Hepatocyte (in vitro differentiated cells): ENCODE results near the gene CENPU. TPM values are rescaled to one million over a fixed set of nuclear protein-coding genes. Genes with fewer than 3 reads are reported as not detected.

ENCODE experiments used
- DNase-seq: peaks from one replicate; pipeline ENCODE4 v3.0.0-alpha.2; 2016; ENCODE audit warnings: low spot score
- H2AFZ ChIP-seq: fragments of 200-600 bp; sonication (generic); 2 replicates; pipeline ENCODE4 v1.6.0; 2016; ENCODE audit warnings: antibody characterized with exemption, mild to moderate bottlenecking
- H3K27ac ChIP-seq: fragments of 200-600 bp; sonication (generic); 2 replicates; pipeline ENCODE4 v1.5.1; 2016; ENCODE audit warnings: mild to moderate bottlenecking
- H3K27me3 ChIP-seq: fragments of 200-600 bp; sonication (generic); 2 replicates; pipeline ENCODE4 v1.6.1; 2016
- H3K36me3 ChIP-seq: fragments of 200-600 bp; sonication (generic); replicated peaks from 2 replicates; pipeline ENCODE4 v1.5.1; 2016; ENCODE audit warnings: low read depth; ENCODE audit not compliant: insufficient read depth
- H3K4me1 ChIP-seq: fragments of 200-600 bp; sonication (generic); 2 replicates; pipeline ENCODE4 v1.5.1; 2016; ENCODE audit warnings: mild to moderate bottlenecking, moderate library complexity; ENCODE audit not compliant: insufficient read depth
- H3K4me2 ChIP-seq: fragments of 200-600 bp; sonication (generic); 2 replicates; pipeline ENCODE4 v1.6.0; 2016
- H3K4me3 ChIP-seq: fragments of 200-600 bp; sonication (generic); 2 replicates; pipeline ENCODE4 v1.5.1; 2016; ENCODE audit warnings: mild to moderate bottlenecking
- H3K79me2 ChIP-seq: fragments of 200-600 bp; sonication (generic); 2 replicates; pipeline ENCODE4 v1.6.0; 2017; ENCODE audit warnings: mild to moderate bottlenecking
- H3K9me2 ChIP-seq: fragments of 200-600 bp; sonication (generic); replicated peaks from 2 replicates; pipeline ENCODE4 v1.6.0; 2017; ENCODE audit warnings: mild to moderate bottlenecking; ENCODE audit not compliant: insufficient read depth
- H3K9me3 ChIP-seq: fragments of 200-600 bp; sonication (generic); 2 replicates; pipeline ENCODE4 v1.5.1; 2016; ENCODE audit warnings: low read depth, mild to moderate bottlenecking
- H4K20me1 ChIP-seq: fragments of 200-600 bp; sonication (generic); 2 replicates; pipeline ENCODE4 v1.6.0; 2016; ENCODE audit warnings: mild to moderate bottlenecking; ENCODE audit not compliant: insufficient read depth, poor library complexity, severe bottlenecking
- CTCF ChIP-seq: fragments of 200-600 bp; sonication (generic); IDR thresholded peaks from 2 replicates; pipeline ENCODE4 v1.5.1; 2016; ENCODE audit warnings: antibody characterized with exemption, mild to moderate bottlenecking; ENCODE audit not compliant: poor library complexity
- EZH2 ChIP-seq: fragments of 200-600 bp; sonication (generic); IDR thresholded peaks from 2 replicates; pipeline ENCODE4 v1.6.1; 2016; ENCODE audit warnings: antibody characterized with exemption, mild to moderate bottlenecking, borderline replicate concordance
- EZH2phosphoT487 ChIP-seq: fragments of 200-600 bp; sonication (generic); IDR thresholded peaks from one replicate; pipeline ENCODE4 v1.6.1; 2018; ENCODE audit warnings: antibody characterized with exemption, mild to moderate bottlenecking, low read depth, moderate library complexity; ENCODE audit not compliant: unreplicated experiment, severe bottlenecking
- WGBS: methylation state at CpG from one replicate; pipeline ENCODE4 v1.1.6; 2016; ENCODE audit warnings: low lambda C conversion rate; ENCODE audit errors: missing lambda C conversion rate; 5-methylcytosine and 5-hydroxymethylcytosine counted together
- polyA plus RNA-seq: library from polyadenylated mRNA; unstranded; fragments of >200 nt; fragmentation: Nextera tagmentation; extraction: Ambion mirVana; gene quantifications from 2 replicates; pipeline ENCODE4 v1.2.1, GENCODE V29; 2016
- total RNA-seq: library from RNA; depleted of rRNA; stranded (reverse); fragments of >200 nt; gene quantifications from 2 replicates; pipeline ENCODE4 v1.2.3, GENCODE V29; 2014

Gene CENPU
- total and polyA plus RNA-seq, 2 experiments from 2014 or later = 7.8 to 10.0 TPM

GRCh38 chr4:184713887-184714286 is 20.0 kb downstream of the CENPU start:
- Histone ChIP-seq H2AFZ (no peak overlapping the region), H3K4me2 (no peak overlapping the region), H3K9me2 (no peaks in the 10 kb centered on the region), H3K27ac (no peak overlapping the region), H3K27me3 (no peaks in the 10 kb centered on the region), H4K20me1 (no peaks in the 10 kb centered on the region), H3K4me1 (no peaks in the 10 kb centered on the region), H3K36me3 (no peaks in the 10 kb centered on the region), H3K9me3 (no peaks in the 10 kb centered on the region), H3K4me3 (no peak overlapping the region), H3K79me2 (no peaks in the 10 kb centered on the region)
- no peak for DNase-seq
- no peak for TF ChIP-seq CTCF
- no peak for TF ChIP-seq EZH2
- no peak for TF ChIP-seq EZH2phosphoT487
- whole genome bisulfite sequencing = 75% methylated on average over 2 of the region's 2 CpGs

DNA sequence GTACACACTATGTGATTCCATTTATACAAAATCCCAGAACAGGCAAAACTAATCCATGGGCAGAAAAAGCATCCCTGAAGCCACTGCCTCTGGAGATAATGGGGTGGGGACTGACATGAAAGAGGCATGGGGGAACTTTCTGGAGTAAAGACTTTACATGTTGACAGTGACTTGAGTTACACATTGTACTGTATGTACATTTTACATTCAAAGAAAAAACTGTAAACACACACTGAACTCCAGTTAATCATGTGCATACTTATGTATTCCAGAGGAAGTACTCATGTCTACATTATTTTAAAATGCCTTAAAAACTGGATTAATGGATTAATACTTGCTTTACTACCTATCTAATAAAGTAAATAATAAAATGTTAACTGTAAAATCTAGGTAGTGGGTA is 21.6 kb downstream of the CENPU start:
- Histone ChIP-seq H3K36me3 (no peaks in the 10 kb centered on the region), H3K9me3 (no peaks in the 10 kb centered on the region), H3K9me2 (no peaks in the 10 kb centered on the region), H3K4me3 (no peak overlapping the region), H4K20me1 (no peaks in the 10 kb centered on the region), H3K4me2 (no peak overlapping the region), H3K27ac (no peak overlapping the region), H3K79me2 (no peaks in the 10 kb centered on the region), H2AFZ (no peak overlapping the region), H3K27me3 (no peaks in the 10 kb centered on the region), H3K4me1 (no peaks in the 10 kb centered on the region)
- DNase-seq = no peak
- TF ChIP-seq EZH2 = no peak
- TF ChIP-seq EZH2phosphoT487 = no peak
- no peak for TF ChIP-seq CTCF

GRCh38 chr4:184706453-184706852 is 27.4 kb downstream of the CENPU start:
- 81% methylated on average over 1 of the region's 1 CpG for WGBS
- H3K36me3 ChIP-seq = no peaks in the 10 kb centered on the region
- no peak overlapping the region for H3K4me2 ChIP-seq
- no peak for DNase-seq
- H3K4me1 ChIP-seq = no peaks in the 10 kb centered on the region
- no peaks in the 10 kb centered on the region for H3K79me2 ChIP-seq
- H3K27ac ChIP-seq = no peak overlapping the region
- no peak for TF ChIP-seq EZH2
- TF ChIP-seq EZH2phosphoT487 = no peak
- TF ChIP-seq CTCF = no peak
- H3K27me3 ChIP-seq = no peaks in the 10 kb centered on the region
- H3K9me3 ChIP-seq = no peaks in the 10 kb centered on the region
- H3K9me2 ChIP-seq = no peaks in the 10 kb centered on the region
- no peak overlapping the region for H3K4me3 ChIP-seq
- H2AFZ ChIP-seq = no peak overlapping the region
- no peaks in the 10 kb centered on the region for H4K20me1 ChIP-seq

DNA sequence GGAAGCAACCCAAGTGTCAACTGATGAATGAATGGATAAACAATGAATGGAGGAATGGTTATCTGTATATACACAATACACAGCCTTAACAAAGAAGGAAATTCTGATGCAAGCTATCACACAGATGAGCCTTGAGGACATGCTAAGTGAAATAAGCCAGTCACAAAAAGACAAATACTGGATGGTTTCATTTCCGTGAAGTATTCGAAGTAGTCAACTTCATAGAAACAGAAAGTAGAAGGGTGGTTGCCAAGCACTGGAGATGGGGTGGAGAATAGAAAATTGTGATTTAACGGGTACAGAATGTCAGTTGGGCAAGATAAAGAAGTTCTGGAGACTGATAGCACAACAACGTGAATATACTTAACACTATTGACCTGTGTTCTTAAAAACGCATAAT is 28.2 kb downstream of the CENPU start:
- TF ChIP-seq EZH2 = no peak
- no peak for TF ChIP-seq CTCF
- TF ChIP-seq EZH2phosphoT487 = no peak
- DNase-seq = no peak
- H4K20me1 ChIP-seq = no peaks in the 10 kb centered on the region
- no peaks in the 10 kb centered on the region for H3K9me3 ChIP-seq
- WGBS = 97% methylated on average over 5 of the region's 5 CpGs
- no peak overlapping the region for H3K4me3 ChIP-seq
- H3K79me2 ChIP-seq = no peaks in the 10 kb centered on the region
- H3K4me1 ChIP-seq = no peaks in the 10 kb centered on the region
- no peaks in the 10 kb centered on the region for H3K9me2 ChIP-seq
- no peak overlapping the region for H2AFZ ChIP-seq
- H3K36me3 ChIP-seq = no peaks in the 10 kb centered on the region
- no peak overlapping the region for H3K4me2 ChIP-seq
- no peaks in the 10 kb centered on the region for H3K27me3 ChIP-seq
- H3K27ac ChIP-seq = no peak overlapping the region
